HS-27A (cell line): ENCODE results near the gene TLL2.

Source experiments
- DNase-seq: peaks from one replicate; pipeline ENCODE4 v3.0.0-alpha.2; 2012; ENCODE audit warnings: low read depth, missing footprints

The TLL2 gene

GRCh38 chr10:96420228-96421009 lies 93.3 kb downstream of the TLL2 start:
- DNase-seq = no peak

DNA sequence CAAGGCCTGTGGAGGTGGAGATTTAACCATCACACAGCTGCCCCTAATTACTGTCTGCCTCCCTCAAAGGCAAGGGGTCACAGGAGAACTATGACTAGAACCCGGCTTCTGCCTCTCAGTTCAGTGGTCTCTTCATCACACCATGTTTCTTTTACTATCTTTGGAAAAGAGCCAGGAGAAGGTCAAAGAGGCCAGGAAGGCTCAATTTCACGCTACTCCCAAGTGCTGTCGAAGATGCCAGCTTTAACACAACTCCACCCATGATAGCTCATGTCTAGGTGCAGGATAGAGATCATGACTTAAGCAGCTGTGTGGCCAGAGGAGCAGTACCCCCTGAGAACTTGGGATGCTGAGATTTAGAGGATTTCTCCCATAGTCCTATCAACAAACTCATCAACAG lies 94.4 kb downstream of the TLL2 start:
- DNase-seq = no peak

DNA sequence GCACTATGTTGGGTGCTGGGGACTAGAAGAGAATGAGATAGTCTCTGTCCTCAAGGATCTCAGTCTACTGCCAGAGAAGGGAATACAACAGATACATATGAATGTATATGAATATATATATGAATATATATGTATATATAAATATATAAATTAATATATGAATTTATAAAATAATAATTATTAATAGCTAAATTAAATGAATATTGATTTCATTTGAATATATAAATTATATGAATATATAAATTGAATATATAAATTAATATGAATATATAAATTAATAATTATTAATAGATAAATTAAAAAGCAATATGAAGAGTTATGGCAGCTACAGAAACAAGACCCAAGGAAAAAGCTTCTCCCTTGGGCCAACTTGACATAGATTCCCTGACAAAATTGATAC lies 95.1 kb downstream of the TLL2 start:
- DNase-seq = no peak

DNA sequence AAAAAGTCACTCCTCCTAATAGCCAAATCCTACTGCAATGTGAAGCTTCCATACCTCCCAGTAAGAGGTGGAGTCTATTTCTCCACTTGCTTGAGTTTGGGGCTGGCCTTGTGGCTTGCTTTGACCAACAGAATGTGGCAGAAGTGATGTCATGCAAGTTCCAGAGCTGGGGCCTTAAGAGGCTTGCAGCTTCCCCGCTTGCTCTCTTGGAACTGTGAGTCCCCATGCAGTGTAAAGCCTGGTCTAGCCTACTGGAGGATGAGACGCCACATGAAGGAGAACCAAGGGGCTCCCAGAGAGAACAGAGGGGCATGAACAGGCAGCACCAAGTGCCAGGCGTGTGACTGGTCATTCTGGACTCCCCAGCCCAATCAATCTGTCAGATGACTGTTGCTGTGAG lies 96.3 kb downstream of the TLL2 start:
- no peak for DNase-seq

- DNase-seq = no peak
These were observed 97.1 kb downstream of the TLL2 start for GRCh38 chr10:96416643-96417042.

GRCh38 chr10:96415891-96416554 lies 97.7 kb downstream of the TLL2 start:
- DNase-seq = no peak

- no peak for DNase-seq
These were observed 98.4 kb downstream of the TLL2 start for GRCh38 chr10:96415150-96415890.

DNA sequence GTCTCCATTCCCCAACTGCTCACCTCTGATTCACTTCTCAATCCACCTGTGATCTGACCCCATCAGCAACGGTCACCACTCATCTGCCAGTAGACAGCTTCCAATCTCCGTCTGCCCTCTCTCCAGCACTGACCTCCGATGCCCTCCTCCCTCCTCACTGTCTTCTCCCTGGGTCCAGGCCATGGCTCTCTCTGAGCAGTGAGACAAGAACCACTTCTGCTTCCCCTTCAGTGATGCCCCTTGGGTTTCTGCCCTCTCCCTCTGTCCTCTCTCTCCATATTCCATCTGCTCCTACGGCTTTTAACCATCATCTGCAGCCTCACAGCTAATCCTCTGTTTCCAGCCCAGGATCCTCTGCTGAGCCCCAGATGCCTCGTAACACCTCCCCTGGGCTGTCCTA lies 99.4 kb downstream of the TLL2 start:
- no peak for DNase-seq

DNA sequence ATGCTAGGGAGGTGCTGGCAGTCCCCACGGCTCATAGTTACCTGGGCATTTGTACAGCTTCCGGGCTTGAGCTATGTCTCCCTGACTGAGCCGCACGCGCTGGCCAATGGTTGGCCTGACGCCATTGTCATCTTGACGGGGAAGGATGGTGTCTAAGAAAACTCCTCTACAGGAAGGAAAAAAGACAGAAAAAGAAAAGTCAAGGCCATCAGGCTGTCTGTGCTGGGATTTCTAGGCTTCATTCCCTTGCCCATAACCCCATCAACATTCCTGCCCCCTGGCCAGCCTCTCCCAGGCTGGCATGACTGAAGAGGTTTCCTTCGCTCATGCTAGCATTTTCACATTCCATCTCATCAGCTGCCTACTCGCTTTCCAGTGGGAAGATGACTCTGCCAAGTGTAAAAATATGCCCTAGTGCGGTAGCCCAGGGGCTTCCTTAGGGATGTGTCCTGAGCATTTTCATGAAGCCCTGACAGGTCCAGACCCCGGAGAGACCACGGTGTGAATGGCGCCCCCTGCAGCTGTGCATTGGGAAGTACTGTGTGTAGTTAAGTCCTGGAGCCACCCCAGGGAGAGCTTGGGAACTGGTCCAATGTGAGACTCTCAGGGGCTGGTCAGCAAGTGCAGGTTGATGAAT lies 100.5 kb downstream of the TLL2 start:
- DNase-seq = no peak

GRCh38 chr10:96411716-96412320 lies 101.9 kb downstream of the TLL2 start:
- DNase-seq = no peak

- no peak for DNase-seq
These were observed 103.4 kb downstream of the TLL2 start for GRCh38 chr10:96410296-96410695.

GRCh38 chr10:96408201-96408600 lies 105.5 kb downstream of the TLL2 start:
- no peak for DNase-seq

DNA sequence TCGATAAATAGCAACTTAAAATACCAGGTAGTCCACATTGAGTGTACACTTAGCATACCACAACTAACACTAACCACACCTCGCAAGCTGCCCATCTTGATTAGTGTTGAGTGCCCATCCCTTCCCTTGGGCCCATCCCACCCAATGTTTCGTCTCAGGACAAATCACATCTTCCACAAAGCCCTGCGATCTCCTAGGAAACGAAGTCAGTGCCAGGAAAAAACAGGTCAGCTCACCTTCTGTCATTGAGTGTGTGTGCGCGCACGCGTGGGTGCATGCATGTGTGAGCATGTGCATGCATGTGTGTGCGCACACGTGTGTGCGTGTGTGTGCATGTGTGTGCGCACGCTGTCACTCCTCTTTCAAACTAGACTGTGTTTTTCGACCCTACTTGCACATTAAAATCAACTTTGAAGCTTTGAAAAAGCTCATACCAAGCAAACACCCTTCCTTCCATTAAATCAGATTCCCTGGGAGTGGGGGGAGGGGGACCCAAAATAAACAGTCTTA lies 106.1 kb downstream of the TLL2 start:
- no peak for DNase-seq

- no peak for DNase-seq
These were observed 107.6 kb downstream of the TLL2 start for GRCh38 chr10:96406091-96406490.

GRCh38 chr10:96402417-96403305 lies 111.1 kb downstream of the TLL2 start:
- DNase-seq = no peak

DNA sequence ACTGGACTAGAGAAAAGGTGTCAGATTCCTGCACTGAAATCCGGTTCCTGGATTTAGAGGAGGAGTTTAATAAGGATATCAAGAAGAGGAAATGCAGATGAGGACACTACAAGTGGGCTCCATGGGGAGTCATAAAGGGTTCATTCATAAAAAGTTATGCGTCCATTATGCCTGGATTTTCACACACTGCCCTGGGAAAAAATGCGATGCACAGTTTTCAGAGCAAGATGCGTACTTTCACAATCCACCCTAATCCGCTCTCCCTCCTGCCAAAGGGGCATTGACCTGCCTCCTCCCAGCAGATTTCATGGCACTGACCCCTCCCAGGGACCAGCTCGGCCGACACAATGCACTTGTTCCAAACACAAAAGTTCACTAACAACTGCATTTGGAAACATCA lies 112.7 kb downstream of the TLL2 start:
- no peak for DNase-seq

DNA sequence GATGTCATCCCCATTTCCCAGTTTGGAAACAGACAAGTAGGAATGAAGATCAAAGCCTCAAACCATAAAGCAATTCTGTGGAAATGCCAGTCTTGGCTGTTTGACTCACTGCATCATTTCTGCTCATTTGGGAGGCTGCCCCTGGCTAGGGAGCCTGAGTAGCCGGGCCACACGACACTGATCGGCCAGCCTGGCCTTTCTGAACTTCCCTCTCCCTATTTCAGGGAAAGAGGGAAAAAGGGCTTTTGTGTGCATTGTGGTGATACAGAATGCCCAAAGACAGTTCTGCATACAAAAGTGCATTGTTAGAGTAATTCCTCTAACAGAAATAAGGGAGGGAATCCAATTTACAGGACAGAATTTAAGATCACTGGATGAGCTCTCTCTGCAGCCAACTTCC lies 113.3 kb downstream of the TLL2 start:
- DNase-seq = no peak

GRCh38 chr10:96397902-96398301 lies 115.8 kb downstream of the TLL2 start:
- no peak for DNase-seq

DNA sequence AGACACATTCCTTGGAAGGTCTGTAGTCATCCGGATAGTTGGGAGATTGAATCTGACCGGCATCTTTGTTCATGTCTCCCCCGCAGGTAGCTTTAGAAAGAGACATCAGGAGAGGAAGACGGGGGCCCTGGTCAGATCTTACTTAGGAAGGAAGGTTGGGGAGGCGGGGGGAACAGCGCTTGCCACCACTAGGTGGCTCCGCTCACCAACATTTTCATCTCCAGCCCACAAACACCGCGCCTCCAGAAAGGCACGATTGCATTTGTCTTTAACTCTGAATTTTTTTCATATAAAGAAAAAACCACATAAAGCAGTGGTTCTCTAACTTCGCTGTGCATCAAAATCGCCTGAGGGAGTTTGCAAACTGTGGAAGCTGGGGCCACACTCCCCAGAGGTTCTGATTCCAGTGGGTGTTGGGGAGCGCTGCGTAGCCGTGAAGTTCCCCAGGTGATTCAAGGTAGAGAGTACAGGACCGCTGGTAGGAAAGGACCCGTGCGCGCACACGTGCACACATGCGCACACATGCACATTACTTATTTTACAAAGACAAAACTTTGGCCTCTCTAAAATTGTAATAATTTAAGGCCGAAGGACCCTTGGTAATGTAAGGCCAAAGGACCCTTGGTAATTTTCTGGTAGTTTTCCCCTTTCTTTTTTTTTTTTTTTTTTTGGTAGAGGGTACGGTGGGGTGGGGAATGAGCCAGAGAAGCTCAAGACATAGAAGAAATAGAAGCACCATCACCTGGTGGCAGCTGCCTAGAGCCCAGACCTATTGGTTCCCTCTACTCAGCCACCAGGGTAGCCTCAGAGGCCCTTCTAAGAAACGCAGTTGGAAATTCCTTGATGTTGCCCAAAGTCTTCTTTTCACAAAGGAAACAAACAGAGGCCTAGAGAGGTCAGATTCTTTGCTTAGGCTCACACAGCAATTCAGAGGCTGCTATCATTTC lies 117.5 kb downstream of the TLL2 start:
- DNase-seq = peak; percentile 8

DNA sequence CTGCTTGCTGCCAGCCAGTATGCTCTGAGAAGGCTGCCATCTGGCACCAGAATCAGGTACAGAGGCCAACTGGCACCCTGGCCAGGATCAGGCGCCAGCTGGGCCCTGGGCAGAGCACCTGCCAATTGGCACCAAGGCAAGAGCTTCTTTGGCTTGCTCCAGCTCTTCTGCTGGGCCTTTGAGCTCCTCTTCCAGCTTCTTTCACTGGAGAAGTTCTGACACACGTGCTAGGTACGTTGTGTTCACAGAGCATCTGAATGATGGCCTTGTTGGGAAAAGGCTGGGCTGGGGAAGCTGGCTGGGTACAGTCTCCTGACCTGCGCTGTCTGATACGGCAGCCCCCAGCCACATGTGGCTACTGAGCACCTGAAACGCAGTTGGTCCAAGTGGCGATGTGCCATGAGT lies 123.3 kb downstream of the TLL2 start:
- DNase-seq = no peak
